ENCODE measurements around the gene KIAA1328. TPM values are rescaled to one million over a fixed set of nuclear protein-coding genes. Genes with fewer than 3 reads are reported as not detected.

The KIAA1328 gene
- total and polyA plus RNA-seq, 4 donors, result 0.95 to 7.4 (median 2.9) TPM

GRCh38 chr18:36792634-36793283 lies 36.2 kb upstream of the KIAA1328 start:
- DNase-seq (ENCODE audit: low spot score), result no peak
- H3K36me3 ChIP-seq (ENCODE audit: control insufficient read depth in 4 of 4, insufficient read depth in 3 of 4, low read depth in 1 of 4, low read length in 3 of 4), result peaks cover 0 to 10% (median 5%) of the 10 kb centered on the region in 4 donors
- no peak overlapping the region for H3K9ac ChIP-seq (ENCODE audit: low read depth in 1 of 2, low read length in 2 of 2)
- no peaks in the 10 kb centered on the region for H3K9me3 ChIP-seq (ENCODE audit: control insufficient read depth in 4 of 4, low read length in 3 of 4)
- no peak overlapping the region for H3K27ac ChIP-seq (ENCODE audit: low read depth in 1 of 2, low read length in 2 of 2)
- TF ChIP-seq FOXA1 (IDR thresholded peaks at IDR 0.05) (no peak), ATF3 (IDR thresholded peaks at IDR 0.05) (no peak), NR2F2 (IDR thresholded peaks at IDR 0.05) (no peak), SP1 (IDR thresholded peaks at IDR 0.05) (no peak), MAX (IDR thresholded peaks at IDR 0.05) (no peak), GABPA (IDR thresholded peaks at IDR 0.05 in 1 of 2, conservative IDR thresholded peaks at IDR 0.05 in 1 of 2) (no peak), ZBTB33 (IDR thresholded peaks at IDR 0.05) (no peak), RXRA (IDR thresholded peaks at IDR 0.05) (no peak), TAF1 (conservative IDR thresholded peaks at IDR 0.05) (no peak), CTCF (IDR thresholded peaks at IDR 0.05; ENCODE audit: low read depth, low read length, missing input control) (no peak), HNF4G (IDR thresholded peaks at IDR 0.05) (no peak), JUND (IDR thresholded peaks at IDR 0.05) (no peak), REST (IDR thresholded peaks at IDR 0.05) (no peak), HNF4A (conservative IDR thresholded peaks at IDR 0.05) (no peak)
- H3K27me3 ChIP-seq (ENCODE audit: control insufficient read depth in 4 of 4, insufficient read depth in 4 of 4, low read length in 3 of 4), result no peaks in the 10 kb centered on the region
- no peak overlapping the region for H3K4me3 ChIP-seq (ENCODE audit: low read depth in 1 of 3, low read length in 3 of 3)
- 96% methylated on average over 4 of the region's 4 CpGs for WGBS
- H3K4me1 ChIP-seq (ENCODE audit: control insufficient read depth in 4 of 4, insufficient read depth in 4 of 4, low read length in 3 of 4), result no peaks in the 10 kb centered on the region
